Suppressor macrophage treated with lipopolysaccharide for 1 hour (primary cell): Measurements from ENCODE around the gene SPINK13.
"Not testable (repeated sequence)": the region's sequence is repeated elsewhere in the genome, so short reads cannot be mapped to it uniquely, and the experiment has no call there.

ENCODE experiments used
- DNase-seq, 3 donors: peaks; one replicate each; pipeline ENCODE4 v3.0.0-alpha.2; 2020 to 2022

The SPINK13 gene

GRCh38 chr5:148268566-148268965 lies at the start of gene SPINK13:
Gene SPINK13, plus strand, starts transcription at chr5:148268794. Its CDS starts 1,279 bp downstream, at chr5:148270073.
- peak in 1 of 3 donors; percentile 6 for DNase-seq

DNA sequence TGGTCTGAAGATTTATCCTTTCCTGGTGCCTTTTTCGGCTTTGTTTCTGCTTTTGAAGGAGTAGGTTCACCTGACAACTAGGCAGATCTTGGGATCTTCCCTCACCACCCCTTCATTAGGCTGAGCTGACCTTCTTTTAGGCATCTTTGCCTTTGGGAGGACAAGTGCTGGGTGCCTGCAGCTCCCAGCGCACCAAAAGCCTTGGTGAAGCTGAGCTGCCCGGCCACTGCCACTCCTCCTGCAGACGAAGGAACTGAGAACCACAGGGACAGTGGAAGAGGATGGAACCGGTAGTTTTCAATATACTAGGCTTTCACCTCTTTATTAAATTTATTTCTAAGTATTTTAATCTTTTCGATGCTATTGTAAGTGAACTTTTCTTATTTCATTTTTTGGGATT lies 47.1 kb upstream of the SPINK13 start:
- no peak for DNase-seq

- no peak for DNase-seq
These were observed 44.4 kb upstream of the SPINK13 start for GRCh38 chr5:148224117-148224742.

DNA sequence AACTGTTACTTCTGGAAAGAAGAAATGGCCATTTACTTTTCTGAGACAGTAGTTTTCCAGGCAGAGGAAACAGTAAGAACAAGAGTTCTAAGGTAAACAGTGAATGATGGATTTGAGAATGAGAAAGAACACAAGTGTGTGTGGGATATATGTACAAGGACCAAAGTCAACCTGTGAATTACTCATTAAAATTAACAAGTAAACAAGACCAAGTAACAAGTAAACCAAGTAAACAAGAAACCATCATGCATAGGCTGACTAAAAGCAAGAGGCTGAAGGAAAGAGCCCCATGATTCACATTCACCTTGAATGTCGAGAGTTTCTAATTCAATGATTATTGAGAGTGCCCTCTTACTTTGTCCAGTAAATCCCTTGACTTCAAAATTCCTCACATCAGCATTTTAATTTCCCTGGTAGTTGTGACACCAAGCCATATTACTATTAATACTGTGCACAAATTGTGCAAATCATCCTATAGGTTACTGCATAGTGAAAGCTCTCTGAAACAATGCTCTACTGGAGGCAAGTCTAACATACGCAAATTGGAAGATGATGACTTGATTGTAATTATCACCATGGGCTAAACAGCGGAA lies 40.1 kb upstream of the SPINK13 start:
- no peak for DNase-seq

GRCh38 chr5:148229840-148230239 lies 38.8 kb upstream of the SPINK13 start:
- DNase-seq, result no peak

DNA sequence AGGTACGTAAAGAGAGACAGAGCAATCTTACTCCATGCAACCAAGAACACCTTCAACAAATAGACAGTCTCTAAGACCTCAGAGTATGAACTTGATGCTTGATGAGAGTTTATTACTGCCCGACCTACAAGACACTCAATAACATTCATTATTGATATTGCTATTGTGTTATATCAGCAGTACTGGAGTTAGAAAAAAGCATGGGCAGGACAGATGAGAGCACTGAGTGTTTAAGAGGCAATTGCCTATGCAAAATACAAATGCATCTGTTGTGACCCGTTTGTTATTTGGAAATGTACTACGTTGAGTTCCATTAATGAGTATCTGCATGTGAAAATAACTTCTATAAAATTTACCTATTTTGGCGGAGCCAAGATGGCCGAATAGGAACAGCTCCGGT lies 38.4 kb upstream of the SPINK13 start:
- no peak for DNase-seq

- DNase-seq, result peak; percentile 34 to 74 (median 72)
These were observed 30.7 kb upstream of the SPINK13 start for GRCh38 chr5:148237785-148238417.

DNA sequence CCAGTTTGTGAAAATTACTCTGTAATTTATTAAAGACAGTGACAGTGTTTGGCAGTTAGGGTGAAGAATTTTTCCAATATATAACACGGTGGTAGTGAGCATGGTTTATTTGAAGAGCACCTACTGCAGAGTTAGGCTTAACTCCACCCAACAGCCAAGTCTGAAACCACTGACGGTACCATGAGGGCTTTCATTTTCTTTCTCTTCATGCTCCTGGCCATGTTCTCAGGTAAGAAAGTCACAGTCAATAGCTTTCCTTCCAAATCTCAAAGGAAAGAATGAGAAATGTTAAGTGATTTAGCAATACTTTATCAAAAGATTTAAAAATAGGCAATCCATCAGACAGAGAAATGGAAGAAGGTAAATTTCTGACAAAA lies 30.2 kb upstream of the SPINK13 start, which contains the start of gene MARCOL:
MARCOL (plus strand) TSS at position 108 of the 377 bp plus-strand sequence; CDS start at position 181, 73 bp downstream.
- DNase-seq, result no peak

- DNase-seq, result no peak
These were observed 19.7 kb upstream of the SPINK13 start for GRCh38 chr5:148248894-148249293.

DNA sequence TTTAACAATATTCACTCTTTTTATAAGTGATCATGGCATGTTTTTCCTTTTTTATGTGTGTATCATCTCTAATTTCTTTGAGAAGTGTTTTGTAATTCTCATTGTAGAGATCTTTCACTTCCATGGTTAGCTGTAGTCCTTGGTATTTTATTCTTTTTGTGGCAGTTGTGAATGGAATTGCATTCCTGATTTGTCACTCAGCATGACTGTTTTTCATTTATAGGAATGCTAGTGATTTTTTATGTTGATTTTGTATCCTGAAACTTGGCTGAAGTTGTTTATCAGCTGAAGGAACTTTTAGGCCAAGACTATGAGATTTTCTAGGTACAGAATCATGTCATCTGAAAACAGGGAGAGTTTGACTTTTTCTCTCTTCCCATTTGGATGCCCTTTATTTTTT lies 13.1 kb upstream of the SPINK13 start:
- DNase-seq, result no peak

- no peak for DNase-seq
These were observed 9.3 kb upstream of the SPINK13 start for GRCh38 chr5:148259288-148259687.

DNA sequence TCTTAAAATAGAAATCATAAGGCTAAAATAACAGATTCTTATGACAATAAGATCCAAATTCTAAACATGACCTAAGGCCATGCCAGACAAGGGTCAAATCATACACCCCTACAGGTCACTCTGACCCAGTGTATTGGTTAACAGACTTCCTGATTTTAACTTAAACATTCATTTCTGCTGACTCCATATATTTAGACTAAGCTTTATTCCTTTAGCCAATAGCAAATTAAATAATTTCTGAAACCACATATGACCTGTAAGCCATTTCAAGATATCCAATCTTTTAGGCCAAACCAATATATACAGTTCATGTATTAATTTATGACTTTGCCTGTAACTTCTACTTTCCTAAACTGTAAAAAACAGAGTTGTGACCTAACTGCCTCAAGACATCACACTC lies 7.4 kb upstream of the SPINK13 start:
- no peak for DNase-seq

DNA sequence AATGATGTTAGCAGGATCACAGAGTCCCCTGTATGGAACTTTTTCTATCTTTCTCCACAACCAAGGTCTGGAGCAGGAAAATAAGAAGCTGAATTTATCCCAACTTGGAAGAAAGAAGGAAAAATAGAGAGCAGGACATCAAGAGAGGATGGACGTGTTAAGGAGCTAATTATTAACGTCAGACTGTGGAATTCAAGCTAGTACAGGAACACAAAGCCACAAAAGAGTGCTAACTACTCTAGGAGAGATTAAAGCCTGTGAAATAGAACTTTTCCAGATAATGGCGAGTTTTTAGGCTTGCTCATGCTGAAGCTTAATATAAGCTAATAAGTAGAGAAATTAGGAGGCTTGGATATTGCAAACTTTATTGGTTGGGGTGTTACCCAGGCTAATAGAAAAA lies 632 bp upstream of the SPINK13 start:
- DNase-seq, result no peak

DNA sequence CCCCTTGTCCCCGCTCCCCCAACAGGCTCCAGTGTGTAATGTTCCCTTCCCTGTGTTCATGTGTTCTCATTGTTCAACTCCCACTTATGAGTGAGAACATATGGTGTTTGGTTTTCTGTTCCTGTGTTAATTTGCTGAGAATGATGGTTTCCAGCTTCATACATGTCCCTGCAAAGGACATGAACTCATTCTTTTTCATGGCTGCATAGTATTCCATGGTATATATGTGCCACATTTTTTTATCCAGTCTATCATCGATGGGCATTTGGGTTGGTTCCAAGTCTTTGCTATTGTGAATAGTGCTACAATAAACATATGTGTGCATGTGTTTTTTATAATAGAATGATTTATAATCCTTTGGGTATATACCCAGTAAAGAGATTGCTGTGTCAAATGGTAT lies 6.5 kb downstream of the SPINK13 start:
- not testable (repeated sequence) for DNase-seq

- peak in 1 of 3 donors; percentile 28 for DNase-seq
These were observed 12.3 kb downstream of the SPINK13 start for GRCh38 chr5:148280893-148281292.

- DNase-seq, result not testable (repeated sequence)
These were observed 12.7 kb downstream of the SPINK13 start for GRCh38 chr5:148281336-148281735.

- peak; percentile 16 to 35 (median 34) for DNase-seq
These were observed 21.9 kb downstream of the SPINK13 start for GRCh38 chr5:148290271-148291195.

DNA sequence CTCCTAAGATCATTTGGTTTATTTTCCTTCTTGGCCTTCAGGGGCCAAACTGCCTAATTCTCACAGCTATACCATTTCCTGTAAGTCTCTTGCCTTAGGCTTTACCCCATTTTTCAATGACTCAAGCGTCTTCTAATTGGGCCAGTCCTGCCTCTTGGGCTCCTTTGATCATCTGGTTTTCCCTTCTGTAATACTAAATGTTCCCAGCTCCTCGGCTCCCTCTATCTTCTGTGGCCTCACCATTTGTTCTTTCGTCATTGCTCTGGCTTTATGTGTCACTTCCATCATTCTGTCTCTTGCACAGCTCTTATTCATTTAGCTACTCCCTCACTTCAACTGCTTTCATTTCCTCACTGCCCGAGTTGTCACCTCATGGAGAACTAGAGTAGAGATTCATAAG lies 29.1 kb downstream of the SPINK13 start:
- DNase-seq, result peak; percentile 2 to 27 (median 13)

DNA sequence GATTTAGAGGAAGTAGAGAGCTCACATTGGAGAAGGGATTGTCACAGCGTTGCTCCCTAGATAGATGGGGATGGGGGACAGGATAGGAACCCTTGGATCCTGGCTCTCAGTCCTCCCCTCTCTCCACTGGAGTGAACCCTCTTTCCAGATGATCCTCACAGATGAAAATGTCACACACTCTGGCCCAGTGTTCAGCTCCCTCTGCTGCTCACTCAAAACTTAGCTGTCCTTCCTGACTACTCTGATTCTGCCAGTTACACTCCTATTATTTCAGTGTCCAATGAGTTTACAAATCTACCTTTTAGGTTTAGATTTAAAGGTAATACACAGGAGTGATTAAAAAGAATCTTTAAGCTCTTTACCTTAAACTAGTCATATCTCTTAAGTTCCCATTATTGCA lies 37.9 kb downstream of the SPINK13 start:
- no peak for DNase-seq

- peak in 1 of 3 donors; percentile 13 for DNase-seq
These were observed 40.4 kb downstream of the SPINK13 start for GRCh38 chr5:148309019-148309418.

- DNase-seq, result peak in 1 of 3 donors; percentile 16
These were observed 41.2 kb downstream of the SPINK13 start for GRCh38 chr5:148309746-148310145.

DNA sequence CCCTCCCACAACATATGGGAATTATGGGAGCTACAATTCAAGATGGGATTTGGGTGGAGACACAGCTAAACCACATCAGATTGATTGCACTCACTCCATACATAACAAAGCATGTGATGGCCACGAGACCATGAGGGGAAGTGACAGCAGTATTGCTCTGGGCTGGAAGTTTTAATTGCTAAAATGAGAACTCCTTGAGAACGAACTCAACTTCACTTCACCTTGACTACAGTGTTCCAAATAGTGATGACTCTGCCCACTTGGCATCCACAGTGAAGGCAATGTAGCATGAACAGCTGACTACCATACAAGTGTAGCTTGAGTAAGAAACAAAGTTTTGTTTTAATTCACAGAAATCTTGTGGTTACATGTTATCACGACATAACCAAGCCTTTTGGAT lies 42.9 kb downstream of the SPINK13 start:
- peak; percentile 6 to 25 (median 20) for DNase-seq

DNA sequence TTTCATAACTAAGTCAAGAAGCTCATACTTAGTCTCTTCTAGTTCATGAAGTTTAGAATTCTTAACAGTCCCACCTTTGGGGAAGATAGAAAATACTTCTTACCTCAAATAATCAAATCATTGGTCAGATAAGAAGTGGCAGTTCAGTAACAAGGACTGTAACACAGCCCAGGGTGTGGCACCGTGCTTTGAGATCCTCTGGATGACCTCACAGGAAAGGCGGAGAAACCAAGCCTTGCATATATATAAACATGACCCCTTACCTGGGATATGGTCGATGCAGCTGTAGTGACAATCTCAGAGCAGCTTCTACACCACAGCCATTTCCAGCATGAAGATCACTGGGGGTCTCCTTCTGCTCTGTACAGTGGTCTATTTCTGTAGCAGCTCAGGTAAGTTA lies 43.6 kb downstream of the SPINK13 start, which contains the start of gene SPINK7:
SPINK7 (plus strand) TSS at position 271 of the 400 bp plus-strand sequence; CDS start at position 332, 61 bp downstream.
- no peak for DNase-seq
